CD8-positive, alpha-beta memory T cell (primary cell): Measurements from ENCODE around the gene CNPPD1. TPM values are rescaled to one million over a fixed set of nuclear protein-coding genes. Genes with fewer than 3 reads are reported as not detected.

Source experiments
- CTCF ChIA-PET: fragments of 350-600 bp; sonication (Branson Sonifier 250); formaldehyde crosslinking; loops from one replicate; lab custom pipeline; 2021; ENCODE audit warnings: antibody characterized with exemption; lab: Charles Lee
- POLR2A ChIA-PET: fragments of 350-600 bp; sonication (Branson Sonifier 250); formaldehyde crosslinking; loops from one replicate; lab custom pipeline; 2021; ENCODE audit warnings: antibody characterized with exemption; lab: Charles Lee
- DNase-seq, 5 donors: peaks; one replicate each; pipeline versions ENCODE4 v3.0.0 to v3.0.0-alpha.2; 2020 to 2022; ENCODE audit warnings: mixed read lengths in 1 of 5
- H3K27ac ChIP-seq: one replicate; pipeline ENCODE4 v1.7.0; 2013; ENCODE audit warnings: low read depth, mild to moderate bottlenecking, low read length, moderate library complexity
- H3K27me3 ChIP-seq: 2 replicates; pipeline ENCODE4 v1.7.0; 2013; ENCODE audit warnings: low read length, mild to moderate bottlenecking; ENCODE audit not compliant: insufficient read depth, poor library complexity, severe bottlenecking
- H3K36me3 ChIP-seq: 2 replicates; pipeline ENCODE4 v1.7.0; 2013; ENCODE audit warnings: mild to moderate bottlenecking, low read length, moderate library complexity; ENCODE audit not compliant: insufficient read depth
- H3K4me1 ChIP-seq: 2 replicates; pipeline ENCODE4 v1.7.0; 2013; ENCODE audit warnings: mild to moderate bottlenecking, low read length, moderate library complexity; ENCODE audit not compliant: insufficient read depth
- H3K4me3 ChIP-seq: 2 replicates; pipeline ENCODE4 v1.7.0; 2013; ENCODE audit warnings: mild to moderate bottlenecking, low read length
- H3K9me3 ChIP-seq: 2 replicates; pipeline ENCODE4 v1.7.0; 2013; ENCODE audit warnings: mild to moderate bottlenecking, low read length
- H3K27ac Mint-ChIP-seq, 8 donors: one replicate each; pipeline ENCODE4 v1.8.0; 2020 to 2021; ENCODE audit warnings: mixed read lengths in 8 of 8, mild to moderate bottlenecking in 6 of 8, inconsistent platforms in 3 of 8, moderate library complexity in 3 of 8
- H3K27me3 Mint-ChIP-seq, 2 donors: one replicate each; pipeline ENCODE4 v1.8.0; 2020 to 2021; ENCODE audit warnings: mixed read lengths in 2 of 2, mild to moderate bottlenecking in 1 of 2, moderate library complexity in 1 of 2
- H3K36me3 Mint-ChIP-seq, 3 donors: one replicate each; pipeline ENCODE4 v1.8.0; 2020 to 2021; ENCODE audit warnings: mixed read lengths in 3 of 3, inconsistent platforms in 1 of 3, mild to moderate bottlenecking in 1 of 3
- H3K4me1 Mint-ChIP-seq, 3 donors: one replicate each; pipeline ENCODE4 v1.8.0; 2020 to 2021; ENCODE audit warnings: mixed read lengths in 3 of 3, inconsistent platforms in 1 of 3, mild to moderate bottlenecking in 1 of 3
- H3K4me3 Mint-ChIP-seq, 7 donors: one replicate each; pipeline ENCODE4 v1.8.0; 2020 to 2021; ENCODE audit warnings: mixed read lengths in 7 of 7, mild to moderate bottlenecking in 6 of 7, moderate library complexity in 4 of 7, inconsistent platforms in 2 of 7
- H3K9me3 Mint-ChIP-seq, 5 donors: one replicate each; pipeline ENCODE4 v1.8.0; 2020 to 2022; ENCODE audit warnings: mixed read lengths in 5 of 5, mild to moderate bottlenecking in 3 of 5, moderate library complexity in 2 of 5, inconsistent platforms in 1 of 5
- polyA plus RNA-seq: library from polyadenylated mRNA; unstranded; fragments of 300-500 nt; fragmentation: Illumina TruSeq; gene quantifications from one replicate; pipeline ENCODE4 v1.2.3, GENCODE V29; 2021
- total RNA-seq, 2 experiments: library from RNA; stranded (reverse); gene quantifications; one replicate each; pipeline ENCODE4 v1.2.3, GENCODE V29; 2021

CNPPD1 gene
- total and polyA plus RNA-seq, 3 experiments from 2014 or later, result 66.2 to 74.3 (median 67.0) TPM

DNA sequence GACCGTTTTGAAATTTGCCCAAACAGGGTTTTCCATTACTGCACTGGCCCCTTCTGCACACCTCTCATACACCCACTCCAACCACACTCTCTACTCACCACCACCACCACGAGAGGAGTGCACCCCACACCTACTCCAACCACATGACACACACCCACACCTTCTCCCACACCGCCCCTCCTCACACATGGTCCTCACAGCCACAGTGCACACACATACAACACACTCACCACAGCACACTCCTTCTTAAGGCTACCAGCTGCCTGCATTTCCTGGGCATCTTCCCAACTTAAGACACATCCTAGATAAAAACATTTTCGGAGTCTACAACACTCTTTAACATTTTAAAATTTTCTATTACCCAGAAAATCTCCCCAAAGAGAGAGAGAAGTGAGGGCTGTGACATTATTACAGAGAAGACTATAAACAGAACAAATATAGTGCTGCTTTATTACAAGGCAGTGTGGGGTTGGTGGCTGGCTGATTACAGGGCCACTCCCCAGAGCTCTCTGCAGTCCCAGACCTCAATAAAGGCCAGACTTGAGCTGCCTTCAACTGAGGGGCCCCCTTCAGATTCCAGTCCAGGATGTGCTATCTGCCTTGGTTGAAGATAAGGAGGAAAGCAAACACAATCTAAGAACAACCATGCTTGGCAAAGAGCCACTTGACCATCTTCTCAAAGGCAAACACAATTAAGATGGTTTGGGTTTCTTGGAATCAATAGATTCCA, 52.2 kb downstream of the CNPPD1 start:
- ChIA-PET CTCF (interaction anchor here (0.9 to 1.0 kb wide), 2 partner anchors 31 to 95 kb away, joined by 3 read pairs; no protein-coding TSS in a partner anchor), POLR2A (no interaction called here)
- Mint-ChIP-seq H3K36me3 (peaks cover 0 to 8% (median 5%) of the 10 kb centered on the region in 3 donors), H3K4me3 (peak overlapping the region in 3 of 7 donors; percentile 2 to 74 (median 42)), H3K27me3 (no peaks in the 10 kb centered on the region), H3K9me3 (no peaks in the 10 kb centered on the region), H3K27ac (peak overlapping the region; percentile 1 to 78 (median 28)), H3K4me1 (peaks cover 28 to 35% (median 30%) of the 10 kb centered on the region in 3 donors)
- peak in 3 of 5 donors; percentile 3 to 49 (median 13) for DNase-seq
- H3K27ac ChIP-seq, result no peak overlapping the region
- peaks cover 12% of the 10 kb centered on the region for H3K4me1 ChIP-seq
- no peaks in the 10 kb centered on the region for H3K27me3 ChIP-seq
- H3K36me3 ChIP-seq, result no peaks in the 10 kb centered on the region
- no peak overlapping the region for H3K4me3 ChIP-seq
- no peaks in the 10 kb centered on the region for H3K9me3 ChIP-seq

GRCh38 chr2:219123356-219124135, 53.2 kb downstream of the CNPPD1 start:
- Histone ChIP-seq H3K27ac (no peak overlapping the region), H3K27me3 (no peaks in the 10 kb centered on the region), H3K9me3 (no peaks in the 10 kb centered on the region), H3K4me1 (peaks cover 12% of the 10 kb centered on the region), H3K4me3 (no peak overlapping the region), H3K36me3 (no peaks in the 10 kb centered on the region)
- no peaks in the 10 kb centered on the region for H3K27me3 Mint-ChIP-seq
- DNase-seq, result no peak
- H3K36me3 Mint-ChIP-seq, result peaks cover 0 to 9% (median 7%) of the 10 kb centered on the region in 3 donors
- peaks cover 25 to 32% (median 30%) of the 10 kb centered on the region in 3 donors for H3K4me1 Mint-ChIP-seq
- ChIA-PET POLR2A (interaction anchor here (0.6 kb wide), 1 partner anchor 16 kb away, joined by 3 read pairs; no protein-coding TSS in a partner anchor), CTCF (interaction anchor here (1.0 to 1.1 kb wide), 4 partner anchors 43 to 172 kb away, joined by 3 to 4 read pairs (median 4); no protein-coding TSS in a partner anchor)
- no peaks in the 10 kb centered on the region for H3K9me3 Mint-ChIP-seq
- H3K4me3 Mint-ChIP-seq, result no peak overlapping the region
- peak overlapping the region in 1 of 8 donors; percentile 61 for H3K27ac Mint-ChIP-seq

GRCh38 chr2:219122202-219122980, 54.3 kb downstream of the CNPPD1 start:
- POLR2A ChIA-PET, result interaction anchor here (0.6 kb wide), 1 partner anchor 19 kb away, joined by 3 read pairs; no protein-coding TSS in a partner anchor
- no peak for DNase-seq

More at GRCh38 chr2:219122202-219122980, 54.3 kb downstream of the CNPPD1 start:
- Histone ChIP-seq H3K36me3 (no peaks in the 10 kb centered on the region), H3K4me3 (no peak overlapping the region), H3K9me3 (no peaks in the 10 kb centered on the region), H3K27ac (no peak overlapping the region), H3K4me1 (peaks cover 12% of the 10 kb centered on the region), H3K27me3 (no peaks in the 10 kb centered on the region)
- Mint-ChIP-seq H3K4me1 (peaks cover 25 to 32% (median 30%) of the 10 kb centered on the region in 3 donors), H3K27me3 (no peaks in the 10 kb centered on the region), H3K4me3 (no peak overlapping the region), H3K27ac (no peak overlapping the region), H3K9me3 (no peaks in the 10 kb centered on the region), H3K36me3 (peaks cover 0 to 10% (median 7%) of the 10 kb centered on the region in 3 donors)
- CTCF ChIA-PET, result interaction anchor here (1.0 to 6.5 kb wide), 5 partner anchors 42 to 173 kb away, joined by 4 to 38 read pairs (median 4); no protein-coding TSS in a partner anchor

Other genes with a start within 250 kb of the CNPPD1 start
- gene CDK5R2, start 217.3 kb downstream of the CNPPD1 start, total RNA-seq, result not detected
- not detected for gene CDK5R2, start 217.3 kb downstream of the CNPPD1 start, polyA plus RNA-seq
- not detected for gene FEV, start 191.7 kb downstream of the CNPPD1 start, total RNA-seq
- gene FEV, start 191.7 kb downstream of the CNPPD1 start, polyA plus RNA-seq, result not detected
- not detected for gene CRYBA2, start 183.5 kb downstream of the CNPPD1 start, total RNA-seq
- gene CRYBA2, start 183.5 kb downstream of the CNPPD1 start, polyA plus RNA-seq, result not detected
- not detected for gene CFAP65, start 135.4 kb downstream of the CNPPD1 start, total RNA-seq
- gene CFAP65, start 135.4 kb downstream of the CNPPD1 start, polyA plus RNA-seq, result not detected
- gene IHH, start 116.0 kb downstream of the CNPPD1 start, total RNA-seq, result not detected
- gene IHH, start 116.0 kb downstream of the CNPPD1 start, polyA plus RNA-seq, result not detected
- 10 to 100 TPM; 22.4 to 24.5 TPM for gene NHEJ1, start 16.1 kb downstream of the CNPPD1 start, total RNA-seq
- 26.3 TPM for gene NHEJ1, start 16.1 kb downstream of the CNPPD1 start, polyA plus RNA-seq
- gene SLC23A3, start 6.9 kb downstream of the CNPPD1 start, total RNA-seq, result 1 to 10 TPM; 2.3 to 2.6 TPM
- not detected for gene SLC23A3, start 6.9 kb downstream of the CNPPD1 start, polyA plus RNA-seq
- gene RETREG2, start 1.4 kb upstream of the CNPPD1 start, total RNA-seq, result 10 to 100 TPM; 67.6 to 76.1 TPM
- gene RETREG2, start 1.4 kb upstream of the CNPPD1 start, polyA plus RNA-seq, result 65.9 TPM
- 10 to 100 TPM; 32.4 to 36.8 TPM for gene ZFAND2B, start 29.9 kb upstream of the CNPPD1 start, total RNA-seq
- gene ZFAND2B, start 29.9 kb upstream of the CNPPD1 start, polyA plus RNA-seq, result 86.0 TPM
- gene ABCB6, start 42.0 kb upstream of the CNPPD1 start, total RNA-seq, result 10 to 100 TPM; 22.1 to 22.8 TPM
- 2.1 TPM for gene ABCB6, start 42.0 kb upstream of the CNPPD1 start, polyA plus RNA-seq
- gene ATG9A, start 52.7 kb upstream of the CNPPD1 start, total RNA-seq, result 10 to 100 TPM; 46.1 to 52.9 TPM
- gene ATG9A, start 52.7 kb upstream of the CNPPD1 start, polyA plus RNA-seq, result 32.0 TPM
- gene ANKZF1, start 52.9 kb upstream of the CNPPD1 start, total RNA-seq, result 10 to 100 TPM; 72.4 to 76.0 TPM
- gene ANKZF1, start 52.9 kb upstream of the CNPPD1 start, polyA plus RNA-seq, result 32.5 TPM
- 1 to 10 TPM; 2.6 to 3.5 TPM for gene GLB1L, start 68.5 kb upstream of the CNPPD1 start, total RNA-seq
- 0.99 TPM for gene GLB1L, start 68.5 kb upstream of the CNPPD1 start, polyA plus RNA-seq
- 10 to 100 TPM; 23.0 to 26.1 TPM for gene STK16, start 68.6 kb upstream of the CNPPD1 start, total RNA-seq
- 18.6 TPM for gene STK16, start 68.6 kb upstream of the CNPPD1 start, polyA plus RNA-seq
- gene TUBA4B, start 76.3 kb upstream of the CNPPD1 start, total RNA-seq, result not detected
- not detected for gene TUBA4B, start 76.3 kb upstream of the CNPPD1 start, polyA plus RNA-seq
- 100 to 1,000 TPM; 175 to 178 TPM for gene TUBA4A, start 77.0 kb upstream of the CNPPD1 start, total RNA-seq
- gene TUBA4A, start 77.0 kb upstream of the CNPPD1 start, polyA plus RNA-seq, result 234 TPM
- gene DNAJB2, start 102.4 kb upstream of the CNPPD1 start, total RNA-seq, result 10 to 100 TPM; 48.5 to 56.4 TPM
- gene DNAJB2, start 102.4 kb upstream of the CNPPD1 start, polyA plus RNA-seq, result 5.9 TPM
- gene PTPRN, start 132.5 kb upstream of the CNPPD1 start, total RNA-seq, result under 1 TPM in 1 of 2 experiments, not detected in 1; 0.11 TPM
- gene PTPRN, start 132.5 kb upstream of the CNPPD1 start, polyA plus RNA-seq, result not detected
- not detected for gene RESP18, start 155.8 kb upstream of the CNPPD1 start, total RNA-seq
- gene RESP18, start 155.8 kb upstream of the CNPPD1 start, polyA plus RNA-seq, result not detected
- gene DNPEP, start 211.0 kb upstream of the CNPPD1 start, total RNA-seq, result 100 to 1,000 TPM; 112 to 116 TPM
- gene DNPEP, start 211.0 kb upstream of the CNPPD1 start, polyA plus RNA-seq, result 69.1 TPM
- not detected for gene DES, start 241.5 kb upstream of the CNPPD1 start, total RNA-seq
- gene DES, start 241.5 kb upstream of the CNPPD1 start, polyA plus RNA-seq, result not detected